T-helper 1 cell treated with Interleukin-12 subunit alpha and Interleukin-12 subunit beta and Interleukin-4 antibody, amounts not matched to agents 30 μg/mL and 1 μg/mL, for 36 hours (primary cell): Measurements from ENCODE around the gene ZSCAN22.
"Not testable (repeated sequence)": the region's sequence is repeated elsewhere in the genome, so short reads cannot be mapped to it uniquely, and the experiment has no call there.

ENCODE experiments used
- H3K27ac Mint-ChIP-seq: one replicate; pipeline ENCODE4 v1.8.0; 2021; ENCODE audit warnings: mild to moderate bottlenecking, mixed read lengths
- H3K27me3 Mint-ChIP-seq: one replicate; pipeline ENCODE4 v1.8.0; 2021; ENCODE audit warnings: low read depth, mixed read lengths
- H3K36me3 Mint-ChIP-seq: one replicate; pipeline ENCODE4 v1.8.0; 2021; ENCODE audit warnings: low read depth, mixed read lengths
- H3K4me1 Mint-ChIP-seq: one replicate; pipeline ENCODE4 v1.8.0; 2021; ENCODE audit warnings: low read depth, mixed read lengths
- H3K4me3 Mint-ChIP-seq: one replicate; pipeline ENCODE4 v1.8.0; 2021; ENCODE audit warnings: mild to moderate bottlenecking, moderate library complexity, mixed read lengths
- H3K9me3 Mint-ChIP-seq: one replicate; pipeline ENCODE4 v1.8.0; 2021; ENCODE audit warnings: mixed read lengths

ZSCAN22 gene

GRCh38 chr19:58334691-58335249 lies 8.0 kb downstream of the ZSCAN22 start:
- Mint-ChIP-seq H3K4me1 (peaks cover 4% of the 10 kb centered on the region), H3K36me3 (peaks cover 31% of the 10 kb centered on the region), H3K4me3 (no peak overlapping the region), H3K9me3 (peaks cover 8% of the 10 kb centered on the region), H3K27me3 (no peaks in the 10 kb centered on the region), H3K27ac (no peak overlapping the region)

GRCh38 chr19:58335630-58336029 lies 8.8 kb downstream of the ZSCAN22 start:
- H3K4me1 Mint-ChIP-seq: peaks cover 7% of the 10 kb centered on the region
- no peaks in the 10 kb centered on the region for H3K27me3 Mint-ChIP-seq
- no peak overlapping the region for H3K4me3 Mint-ChIP-seq
- H3K9me3 Mint-ChIP-seq: peaks cover 12% of the 10 kb centered on the region
- no peak overlapping the region for H3K27ac Mint-ChIP-seq
- peaks cover 36% of the 10 kb centered on the region for H3K36me3 Mint-ChIP-seq

- no peak overlapping the region for H3K4me3 Mint-ChIP-seq
- peaks cover 12% of the 10 kb centered on the region for H3K9me3 Mint-ChIP-seq
- H3K27ac Mint-ChIP-seq: no peak overlapping the region
- H3K4me1 Mint-ChIP-seq: peaks cover 7% of the 10 kb centered on the region
- peaks cover 41% of the 10 kb centered on the region for H3K36me3 Mint-ChIP-seq
- H3K27me3 Mint-ChIP-seq: no peaks in the 10 kb centered on the region
Observed at GRCh38 chr19:58336216-58336615, 9.4 kb downstream of the ZSCAN22 start.

GRCh38 chr19:58336820-58337219 lies 10.0 kb downstream of the ZSCAN22 start:
- H3K4me1 Mint-ChIP-seq: peaks cover 7% of the 10 kb centered on the region
- no peak overlapping the region for H3K27ac Mint-ChIP-seq
- peaks cover 12% of the 10 kb centered on the region for H3K9me3 Mint-ChIP-seq
- no peaks in the 10 kb centered on the region for H3K27me3 Mint-ChIP-seq
- no peak overlapping the region for H3K4me3 Mint-ChIP-seq
- H3K36me3 Mint-ChIP-seq: peaks cover 44% of the 10 kb centered on the region

GRCh38 chr19:58338336-58338735 lies 11.5 kb downstream of the ZSCAN22 start:
- Mint-ChIP-seq H3K27me3 (no peaks in the 10 kb centered on the region), H3K4me1 (peaks cover 4% of the 10 kb centered on the region), H3K4me3 (no peak overlapping the region), H3K9me3 (peaks cover 16% of the 10 kb centered on the region), H3K36me3 (peaks cover 48% of the 10 kb centered on the region), H3K27ac (no peak overlapping the region)

- no peaks in the 10 kb centered on the region for H3K27me3 Mint-ChIP-seq
- H3K27ac Mint-ChIP-seq: no peak overlapping the region
- H3K9me3 Mint-ChIP-seq: peaks cover 16% of the 10 kb centered on the region
- peaks cover 48% of the 10 kb centered on the region for H3K36me3 Mint-ChIP-seq
- H3K4me3 Mint-ChIP-seq: no peak overlapping the region
- H3K4me1 Mint-ChIP-seq: peaks cover 6% of the 10 kb centered on the region
Observed at GRCh38 chr19:58338825-58339558, 12.2 kb downstream of the ZSCAN22 start.

GRCh38 chr19:58345558-58345957 lies 18.8 kb downstream of the ZSCAN22 start:
- Mint-ChIP-seq H3K4me1 (peaks cover 17% of the 10 kb centered on the region), H3K36me3 (peaks cover 17% of the 10 kb centered on the region), H3K27ac (no peak overlapping the region), H3K4me3 (peak overlapping the region; percentile 68), H3K9me3 (peaks cover 4% of the 10 kb centered on the region), H3K27me3 (no peaks in the 10 kb centered on the region)

- peak overlapping the region; percentile 91 for H3K4me3 Mint-ChIP-seq
- H3K9me3 Mint-ChIP-seq: peaks cover 4% of the 10 kb centered on the region
- peaks cover 6% of the 10 kb centered on the region for H3K36me3 Mint-ChIP-seq
- H3K27ac Mint-ChIP-seq: peak overlapping the region; percentile 82
- no peaks in the 10 kb centered on the region for H3K27me3 Mint-ChIP-seq
- peaks cover 17% of the 10 kb centered on the region for H3K4me1 Mint-ChIP-seq
Observed at GRCh38 chr19:58346961-58347929, 20.5 kb downstream of the ZSCAN22 start.

GRCh38 chr19:58348080-58348479 lies 21.3 kb downstream of the ZSCAN22 start:
- Mint-ChIP-seq H3K4me1 (peaks cover 17% of the 10 kb centered on the region), H3K27ac (peak overlapping the region; percentile 82), H3K4me3 (peak overlapping the region; percentile 91)
- H3K27me3 Mint-ChIP-seq, H3K9me3 Mint-ChIP-seq, H3K36me3 Mint-ChIP-seq: not testable (repeated sequence)

- Mint-ChIP-seq H3K4me1 (peaks cover 15% of the 10 kb centered on the region), H3K27ac (no peak overlapping the region), H3K4me3 (peak overlapping the region; percentile 36), H3K36me3 (peaks cover 4% of the 10 kb centered on the region), H3K27me3 (no peaks in the 10 kb centered on the region), H3K9me3 (no peaks in the 10 kb centered on the region)
Observed at GRCh38 chr19:58349590-58349989, 22.8 kb downstream of the ZSCAN22 start.

GRCh38 chr19:58350001-58350861 lies 23.4 kb downstream of the ZSCAN22 start:
- Mint-ChIP-seq H3K4me1 (peaks cover 15% of the 10 kb centered on the region), H3K36me3 (peaks cover 4% of the 10 kb centered on the region), H3K9me3 (no peaks in the 10 kb centered on the region), H3K27ac (no peak overlapping the region), H3K4me3 (no peak overlapping the region), H3K27me3 (no peaks in the 10 kb centered on the region)

GRCh38 chr19:58350871-58351557 lies 24.2 kb downstream of the ZSCAN22 start:
- peaks cover 15% of the 10 kb centered on the region for H3K4me1 Mint-ChIP-seq
- H3K27me3 Mint-ChIP-seq: no peaks in the 10 kb centered on the region
- H3K27ac Mint-ChIP-seq: no peak overlapping the region
- peaks cover 4% of the 10 kb centered on the region for H3K36me3 Mint-ChIP-seq
- no peak overlapping the region for H3K4me3 Mint-ChIP-seq
- no peaks in the 10 kb centered on the region for H3K9me3 Mint-ChIP-seq

GRCh38 chr19:58351558-58351878 lies 24.7 kb downstream of the ZSCAN22 start:
- Mint-ChIP-seq H3K4me3 (no peak overlapping the region), H3K27ac (no peak overlapping the region)

More at GRCh38 chr19:58351558-58351878, 24.7 kb downstream of the ZSCAN22 start:
- no peaks in the 10 kb centered on the region for H3K9me3 Mint-ChIP-seq
- H3K27me3 Mint-ChIP-seq: no peaks in the 10 kb centered on the region
- H3K4me1 Mint-ChIP-seq: peaks cover 15% of the 10 kb centered on the region
- H3K36me3 Mint-ChIP-seq: peaks cover 4% of the 10 kb centered on the region
